ENCODE measurements around the gene GNAS-AS1.
A peak's percentile ranks its signal among the peaks of the same experiment; 100 is the strongest.

GNAS-AS1 gene

DNA sequence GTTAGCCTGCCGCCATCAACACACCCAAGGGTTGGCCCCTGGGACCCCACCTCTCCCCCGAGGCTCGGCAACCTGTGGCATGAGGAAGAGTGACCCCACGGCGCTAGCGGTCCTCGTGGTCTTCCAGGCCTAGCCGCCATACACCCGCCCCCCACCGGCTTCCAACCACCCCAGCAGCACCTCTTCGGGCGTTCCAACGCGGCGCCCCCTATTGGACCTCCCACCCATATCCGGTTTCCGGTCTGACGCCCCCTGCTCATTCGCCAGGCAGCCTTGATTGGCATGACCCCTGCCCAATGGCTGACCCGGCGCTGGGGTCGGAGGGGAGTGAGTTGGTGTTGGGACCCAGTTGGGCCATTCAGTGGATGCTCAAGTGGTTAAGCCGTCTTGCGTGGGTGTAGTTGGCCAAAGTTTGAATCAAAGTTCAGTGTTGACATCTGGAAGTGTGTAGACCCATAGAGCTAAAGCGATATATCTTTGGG lies at the start of gene GNAS-AS1:
Gene GNAS-AS1, minus strand, starts transcription at position 210 of the 482 bp plus-strand sequence.
- no peak for DNase-seq (ENCODE audit: low spot score)

DNA sequence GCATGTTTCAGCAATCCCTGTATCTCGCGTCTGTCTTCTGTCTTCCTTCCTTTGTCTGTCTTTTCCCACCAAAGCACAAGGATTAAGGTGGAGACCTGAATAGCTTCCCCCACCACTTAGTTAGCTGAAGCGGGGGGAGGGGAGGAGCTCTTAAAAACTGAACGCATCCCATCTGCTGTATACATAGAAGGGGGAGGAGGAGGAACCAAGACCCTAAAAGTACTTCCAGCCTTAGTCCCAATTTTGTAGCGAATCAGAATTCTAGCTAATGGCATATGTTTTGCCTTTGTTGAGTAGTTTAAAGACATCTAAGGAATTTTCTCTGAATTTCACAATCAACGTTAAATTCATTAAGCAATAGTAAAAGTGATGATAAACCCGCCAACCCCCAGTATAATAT lies 49.7 kb upstream of the GNAS-AS1 start:
- no peak for DNase-seq (ENCODE audit: low spot score)

DNA sequence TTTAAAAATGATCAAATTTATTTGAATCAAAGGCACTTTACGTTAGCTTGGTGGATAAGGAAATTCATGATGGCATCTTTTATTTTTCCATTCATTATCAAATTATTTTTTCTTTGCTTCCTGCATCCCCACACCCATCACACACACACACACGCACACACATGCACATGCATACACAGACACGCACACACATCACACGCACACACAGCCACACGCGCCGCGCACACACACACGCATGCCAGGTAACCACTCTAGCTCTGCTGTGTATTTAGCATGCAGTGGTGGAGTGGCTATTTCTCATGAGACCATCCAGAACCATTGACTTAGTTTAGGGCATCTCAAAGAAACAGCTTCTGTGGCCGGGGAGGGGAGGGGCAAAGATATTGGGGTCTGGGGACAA lies 48.8 kb upstream of the GNAS-AS1 start:
- DNase-seq (ENCODE audit: low spot score), result no peak

DNA sequence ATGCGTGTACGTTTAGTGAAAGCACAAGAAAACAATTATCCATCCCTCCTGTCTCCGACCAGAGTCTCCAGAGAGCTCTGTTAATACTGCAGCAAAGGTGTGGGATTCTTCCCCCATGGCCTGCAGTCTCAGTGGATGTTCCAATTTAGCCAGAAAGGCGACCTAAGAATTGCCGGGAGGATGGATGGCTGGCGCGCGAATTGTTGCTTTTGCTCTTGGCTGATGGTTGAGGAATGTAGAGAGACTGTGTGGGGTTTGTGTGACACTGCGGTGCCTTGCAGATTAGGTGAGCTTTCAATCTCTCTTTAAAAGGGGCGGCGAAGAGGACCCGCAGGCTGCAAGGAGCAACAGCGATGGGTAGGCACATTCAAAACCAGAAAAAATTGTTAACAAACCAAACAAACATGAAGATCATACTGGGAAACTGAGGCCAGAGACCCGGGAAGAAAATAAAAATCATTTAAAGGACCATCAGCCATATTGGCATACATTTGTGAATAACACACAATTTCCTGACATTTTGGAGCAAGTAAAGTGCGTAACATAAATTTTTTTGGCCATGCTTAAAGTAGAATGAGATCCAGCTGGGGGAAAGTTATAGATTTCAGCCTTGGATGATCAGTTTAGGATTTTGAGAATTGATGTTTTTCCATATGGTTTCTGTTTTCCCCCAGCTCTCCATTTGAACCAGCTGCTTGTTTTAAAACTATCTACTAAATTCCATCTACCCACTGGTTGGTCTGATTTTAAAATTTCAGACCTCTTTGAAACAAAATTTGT lies 48.1 kb upstream of the GNAS-AS1 start:
- DNase-seq (ENCODE audit: low spot score), result no peak

DNA sequence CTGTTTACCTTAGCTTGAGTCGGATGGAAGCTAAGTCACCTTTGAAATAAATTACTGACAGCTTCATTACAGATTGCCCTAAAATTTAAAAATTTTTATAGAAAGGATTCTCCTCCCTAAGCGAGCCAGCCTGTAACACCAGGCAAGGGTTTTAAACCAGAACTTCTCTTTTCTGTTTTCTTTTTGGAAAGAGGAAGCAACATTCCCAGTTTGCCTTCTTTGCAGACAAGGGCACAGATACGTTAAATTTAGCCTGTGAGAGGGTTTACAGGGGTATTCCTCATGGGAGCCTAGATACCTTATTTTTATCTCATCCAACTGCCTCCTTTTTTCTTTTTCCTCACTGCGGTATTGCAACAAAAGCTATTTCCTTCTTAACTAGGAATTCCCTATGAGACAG lies 46.8 kb upstream of the GNAS-AS1 start:
- DNase-seq (ENCODE audit: low spot score), result no peak

DNA sequence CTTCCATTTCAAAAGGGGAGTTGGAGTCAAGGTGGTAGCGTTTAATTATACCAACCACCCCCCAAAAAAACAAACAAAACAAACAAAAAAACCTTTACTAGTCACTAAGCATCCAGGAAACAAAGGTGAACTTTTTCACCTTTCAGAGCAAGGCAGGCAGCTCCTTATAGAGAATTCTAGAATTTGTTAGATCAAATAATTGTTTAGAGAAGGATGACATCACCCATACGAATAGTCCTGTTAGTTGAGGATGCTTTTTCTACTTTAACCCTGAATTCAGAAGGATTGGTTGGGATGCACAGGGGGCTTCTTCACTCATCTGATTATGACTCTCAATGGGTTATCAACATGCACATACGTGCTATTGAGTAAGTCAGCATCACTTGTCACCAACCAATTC lies 46.1 kb upstream of the GNAS-AS1 start:
- no peak for DNase-seq (ENCODE audit: low spot score)

DNA sequence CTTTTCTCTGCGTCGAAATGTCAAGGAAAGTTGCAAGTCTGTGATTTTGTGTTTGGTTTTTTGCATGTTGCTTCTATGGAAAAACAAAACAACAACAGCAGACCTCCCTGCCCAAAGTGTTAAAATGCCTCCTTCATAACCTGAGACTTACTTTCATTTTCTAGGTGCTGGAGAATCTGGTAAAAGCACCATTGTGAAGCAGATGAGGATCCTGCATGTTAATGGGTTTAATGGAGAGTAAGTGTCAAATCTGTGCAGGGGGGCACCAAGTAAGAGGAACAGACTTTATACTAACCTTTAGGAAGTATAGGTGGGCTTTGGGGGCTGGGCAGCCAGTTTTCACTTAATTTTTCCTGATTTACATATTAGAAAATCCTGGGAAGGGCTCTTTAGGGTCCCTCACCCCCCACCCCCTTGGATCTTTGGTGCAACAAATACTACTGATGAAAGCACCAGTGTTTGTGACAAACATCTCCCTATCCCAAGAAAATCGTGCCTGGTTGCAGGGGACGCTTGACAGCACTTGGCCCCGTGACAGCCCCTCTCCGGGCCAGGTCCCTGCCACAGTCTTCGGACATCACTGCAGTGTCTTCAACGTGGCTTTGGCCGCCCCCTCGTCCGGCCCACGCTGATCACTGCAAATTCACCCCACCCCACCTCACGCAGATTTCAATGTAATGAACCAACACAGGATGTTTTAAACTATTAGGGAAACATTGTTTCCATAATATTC lies 44.9 kb upstream of the GNAS-AS1 start:
- DNase-seq (ENCODE audit: low spot score), result no peak

DNA sequence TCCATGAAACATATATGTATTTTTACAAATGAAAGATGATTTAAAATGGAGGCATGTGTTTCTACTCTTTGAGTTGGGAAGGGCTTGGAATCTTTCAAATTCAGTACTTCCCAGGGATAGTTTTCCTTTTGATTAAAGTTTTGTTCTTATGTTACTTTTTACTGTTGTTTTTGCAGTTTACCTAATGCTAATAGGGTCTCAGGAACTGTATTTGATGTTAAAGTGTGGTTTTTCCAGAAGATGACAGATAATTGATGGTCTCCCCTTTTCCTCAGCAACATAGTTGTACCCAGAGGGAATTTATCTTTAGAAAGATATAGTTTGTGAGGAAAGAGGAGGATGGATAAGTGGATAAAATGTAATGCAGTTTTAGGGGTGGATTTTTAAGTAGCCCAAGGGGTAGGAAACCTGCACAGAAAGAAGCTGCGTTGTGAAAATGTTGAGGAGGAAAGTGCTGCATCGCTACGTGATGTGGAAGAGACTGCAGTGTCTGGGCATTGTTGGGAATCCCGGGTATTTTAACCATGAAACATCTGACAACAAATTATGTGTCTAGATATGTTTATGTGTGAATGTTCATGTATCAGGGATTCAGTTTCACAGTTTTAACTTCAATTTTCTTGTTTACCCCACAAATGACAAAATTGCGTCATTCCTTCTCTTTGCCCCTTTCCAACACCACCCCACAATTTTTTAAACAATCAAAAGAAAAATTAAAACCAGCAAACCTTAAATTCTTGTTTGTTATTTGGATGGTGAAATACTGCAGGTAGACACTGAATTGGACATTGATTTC lies 44.1 kb upstream of the GNAS-AS1 start:
- no peak for DNase-seq (ENCODE audit: low spot score)

DNA sequence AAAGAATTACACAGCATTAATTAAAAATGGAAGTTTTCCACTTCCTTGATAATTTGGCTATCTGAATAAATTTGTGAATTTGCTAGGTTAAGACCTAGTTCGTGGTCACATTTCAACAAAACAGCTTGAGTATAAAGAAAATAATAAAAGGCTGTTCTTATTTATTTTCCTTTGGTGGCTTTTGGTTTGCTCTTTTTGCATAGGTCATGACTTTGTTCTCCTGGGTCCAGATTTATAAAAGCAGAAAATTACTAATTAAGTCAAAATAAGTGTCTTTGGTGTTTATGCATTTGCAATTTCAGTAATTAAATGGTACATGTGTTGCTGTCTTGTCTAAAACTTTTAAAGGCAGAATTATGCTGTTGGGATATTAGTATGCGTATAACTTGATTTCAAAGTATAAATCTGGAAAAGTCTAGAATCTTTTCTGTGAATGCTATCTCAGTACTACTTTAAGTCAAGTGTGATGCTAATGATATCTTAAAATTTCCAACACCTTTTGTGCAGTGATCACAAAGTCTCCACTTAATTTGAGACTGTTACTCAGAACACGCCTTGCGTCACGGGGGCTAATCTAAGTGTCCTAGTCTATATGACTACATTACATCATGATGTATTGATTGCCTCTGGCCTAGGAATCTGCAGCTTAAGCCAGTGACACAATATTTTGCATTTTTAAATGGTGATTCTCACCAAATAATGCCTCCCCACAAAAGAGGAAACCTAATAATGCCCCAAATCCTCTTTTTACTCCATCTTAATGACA lies 42.8 kb upstream of the GNAS-AS1 start:
- no peak for DNase-seq (ENCODE audit: low spot score)

DNA sequence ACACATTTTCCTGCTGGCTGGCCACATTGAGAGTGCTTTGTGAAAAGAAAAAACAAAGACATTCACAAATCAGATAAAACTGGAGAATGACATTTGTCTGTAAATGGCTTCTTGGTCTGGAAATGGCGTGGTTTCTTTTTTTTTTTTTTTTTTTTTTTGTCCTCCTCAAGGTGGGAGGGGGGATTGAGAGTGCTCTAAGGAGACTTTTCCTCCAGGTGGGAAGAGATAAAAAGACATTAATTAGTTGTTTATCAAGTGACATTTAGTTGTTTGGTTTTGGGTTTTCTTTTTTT lies 42.2 kb upstream of the GNAS-AS1 start:
- no peak for DNase-seq (ENCODE audit: low spot score)

DNA sequence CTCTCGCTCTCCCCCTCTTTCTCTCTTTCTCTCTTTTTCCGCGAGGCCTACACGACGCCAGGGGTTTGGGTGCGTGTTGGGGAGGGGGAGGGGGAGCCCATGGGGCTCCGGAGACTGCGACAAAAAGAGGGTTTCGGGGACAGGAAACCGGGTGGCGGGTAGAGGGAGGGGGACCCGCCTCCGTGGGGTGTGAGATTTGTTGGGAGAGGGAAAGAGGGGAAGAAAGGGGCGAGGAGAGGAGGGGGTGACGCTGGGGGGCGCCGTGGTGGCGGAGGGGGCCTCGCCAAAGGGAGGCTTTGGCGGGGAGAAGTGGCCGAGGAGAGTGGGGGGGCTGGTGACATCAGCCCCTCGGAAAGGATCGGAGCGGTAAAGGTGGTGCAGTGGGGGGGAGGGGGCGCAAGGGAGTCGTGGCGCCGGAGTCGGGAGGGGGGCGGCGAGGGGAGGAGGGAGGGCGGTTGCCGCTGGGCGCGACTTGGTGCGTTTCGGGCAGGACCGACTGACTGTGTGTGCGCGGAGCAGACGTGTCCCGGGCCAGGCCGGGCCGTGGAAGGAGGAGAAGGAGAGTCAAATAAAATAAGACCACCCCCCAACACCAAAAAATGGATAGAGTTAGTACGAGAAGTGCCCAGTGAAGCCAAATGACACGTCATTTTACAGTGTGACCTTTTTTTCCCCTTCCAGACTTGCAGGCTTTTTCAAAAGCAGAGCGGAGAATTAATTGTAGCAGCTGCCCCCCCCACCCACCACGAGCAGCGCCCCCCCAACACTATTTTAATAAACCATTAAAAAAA lies 41.6 kb upstream of the GNAS-AS1 start:
- peak; percentile 52 for DNase-seq (ENCODE audit: low spot score)

DNA sequence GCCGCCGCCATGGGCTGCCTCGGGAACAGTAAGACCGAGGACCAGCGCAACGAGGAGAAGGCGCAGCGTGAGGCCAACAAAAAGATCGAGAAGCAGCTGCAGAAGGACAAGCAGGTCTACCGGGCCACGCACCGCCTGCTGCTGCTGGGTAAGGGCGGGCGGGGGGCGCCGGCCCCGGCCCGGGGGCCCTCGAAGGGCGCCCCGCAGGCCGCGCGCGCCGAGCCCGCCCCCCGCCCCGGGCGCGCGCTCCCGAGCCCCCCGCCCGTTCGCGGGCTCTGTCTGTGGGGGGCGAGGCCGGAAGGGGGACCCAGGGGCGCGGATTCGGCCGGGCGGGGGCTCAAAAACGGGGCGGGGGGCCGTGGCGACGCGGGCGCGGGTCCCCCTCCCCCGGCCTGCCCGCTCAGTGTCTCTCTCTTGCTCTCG lies 41.0 kb upstream of the GNAS-AS1 start:
- DNase-seq (ENCODE audit: low spot score), result peak; percentile 12

DNA sequence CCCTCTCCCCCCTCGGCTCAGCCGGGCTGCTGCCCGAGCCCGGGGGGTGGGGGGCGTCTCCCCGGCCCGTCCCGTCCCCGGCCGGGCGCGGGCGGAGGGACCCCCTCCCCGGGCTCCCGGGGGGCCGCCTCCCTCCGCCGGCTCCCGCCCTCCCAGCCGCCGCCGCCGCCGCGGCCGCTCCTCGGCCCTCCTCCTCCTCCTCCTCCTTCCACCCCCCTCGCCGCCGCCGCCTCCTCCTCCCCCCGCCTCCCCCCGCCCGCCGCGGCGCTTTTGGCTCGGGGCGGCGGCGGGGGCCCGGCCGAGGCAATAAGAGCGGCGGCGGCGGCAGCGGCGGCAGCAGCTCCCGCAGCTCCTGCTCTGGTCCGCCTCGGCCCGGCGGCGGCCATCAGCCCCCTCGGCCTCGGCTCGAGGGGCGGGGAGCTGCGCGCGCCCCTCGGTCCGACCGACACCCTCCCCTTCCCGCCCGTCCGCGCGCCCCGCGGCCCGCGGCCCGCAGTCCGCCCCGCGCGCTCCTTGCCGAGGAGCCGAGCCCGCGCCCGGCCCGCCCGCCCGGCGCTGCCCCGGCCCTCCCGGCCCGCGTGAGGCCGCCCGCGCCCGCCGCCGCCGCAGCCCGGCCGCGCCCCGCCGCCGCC lies 40.5 kb upstream of the GNAS-AS1 start:
- peak; percentile 60 for DNase-seq (ENCODE audit: low spot score)

DNA sequence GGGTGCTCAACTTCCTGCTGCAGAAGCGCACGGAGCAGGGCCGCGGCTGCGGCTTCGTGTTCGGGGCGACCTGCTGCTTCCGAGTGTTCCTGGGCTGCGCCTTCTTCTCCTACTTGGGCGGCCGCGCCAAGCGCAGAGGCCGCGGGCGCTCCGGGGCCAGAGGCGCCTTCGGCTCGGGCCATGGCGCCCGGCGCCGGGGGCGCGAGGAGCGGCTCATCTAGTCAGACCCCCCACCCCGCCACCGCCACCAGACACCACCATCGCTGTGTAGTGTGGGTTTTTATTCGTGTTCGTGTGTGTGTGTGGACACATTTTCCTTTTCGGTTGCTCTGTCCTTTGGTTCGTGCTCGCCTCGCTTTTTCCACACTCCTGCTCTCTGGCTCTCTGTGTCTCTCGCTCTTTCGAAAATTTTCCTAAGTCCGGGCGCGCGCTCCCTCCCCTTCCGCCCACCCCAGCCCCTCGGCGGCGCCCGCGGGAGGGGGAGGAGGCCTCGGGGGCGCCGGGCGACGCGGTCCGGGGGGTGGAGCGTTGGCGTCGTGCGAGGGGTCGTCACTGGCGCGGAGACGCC lies 39.9 kb upstream of the GNAS-AS1 start:
- peak; percentile 41 for DNase-seq (ENCODE audit: low spot score)

DNA sequence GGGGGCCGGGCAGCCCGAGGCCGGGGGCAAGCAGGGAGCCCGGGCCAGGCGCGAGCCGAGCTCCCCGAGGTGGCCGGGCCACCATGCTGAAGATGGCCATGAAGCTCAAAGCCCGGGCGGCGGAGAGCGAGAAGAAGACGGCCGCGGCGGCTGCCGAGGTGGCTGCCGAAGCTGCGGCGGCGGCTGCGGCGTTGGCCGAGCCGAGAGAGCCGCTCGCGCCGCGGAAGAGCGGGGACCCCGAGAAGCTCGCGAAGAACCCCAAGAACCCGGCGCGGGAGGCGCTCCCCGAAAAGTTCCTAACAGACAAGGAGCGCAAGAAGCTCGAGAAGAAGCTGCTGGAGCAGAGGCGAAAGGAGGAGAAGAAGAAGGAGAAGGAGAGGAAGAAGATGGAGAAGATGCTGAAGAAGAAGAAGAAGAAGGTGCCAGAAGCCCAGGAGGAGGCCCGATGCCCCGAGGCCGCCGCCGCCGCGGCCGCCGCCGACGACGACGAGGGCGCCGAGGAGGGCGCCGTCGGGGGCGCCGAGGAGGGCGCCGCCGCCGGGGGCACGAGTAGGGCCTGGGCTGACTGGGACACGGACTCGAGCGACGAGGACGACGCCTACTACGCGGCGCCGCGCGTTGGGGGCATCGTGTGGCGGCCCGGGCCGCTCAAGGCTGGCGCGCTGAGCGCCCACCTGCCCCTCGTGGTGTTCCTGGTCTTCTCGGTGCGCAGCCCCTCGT lies 39.3 kb upstream of the GNAS-AS1 start:
- no peak for DNase-seq (ENCODE audit: low spot score)

DNA sequence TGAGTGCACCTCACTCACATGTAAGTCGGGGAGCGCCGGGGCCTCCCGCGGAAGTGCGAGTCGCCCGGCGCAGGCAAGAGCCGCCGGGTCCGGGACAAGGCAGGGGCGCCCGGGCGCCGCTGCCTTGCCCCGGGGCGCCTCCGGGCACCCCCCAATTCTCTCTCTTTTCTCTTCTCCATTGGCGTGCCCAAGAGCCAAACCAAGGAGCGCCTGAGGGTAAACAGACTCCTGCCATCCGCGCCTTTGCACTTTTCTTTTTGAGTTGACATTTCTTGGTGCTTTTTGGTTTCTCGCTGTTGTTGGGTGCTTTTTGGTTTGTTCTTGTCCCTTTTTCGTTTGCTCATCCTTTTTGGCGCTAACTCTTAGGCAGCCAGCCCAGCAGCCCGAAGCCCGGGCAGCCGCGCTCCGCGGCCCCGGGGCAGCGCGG lies 38.6 kb upstream of the GNAS-AS1 start:
- DNase-seq (ENCODE audit: low spot score), result no peak

DNA sequence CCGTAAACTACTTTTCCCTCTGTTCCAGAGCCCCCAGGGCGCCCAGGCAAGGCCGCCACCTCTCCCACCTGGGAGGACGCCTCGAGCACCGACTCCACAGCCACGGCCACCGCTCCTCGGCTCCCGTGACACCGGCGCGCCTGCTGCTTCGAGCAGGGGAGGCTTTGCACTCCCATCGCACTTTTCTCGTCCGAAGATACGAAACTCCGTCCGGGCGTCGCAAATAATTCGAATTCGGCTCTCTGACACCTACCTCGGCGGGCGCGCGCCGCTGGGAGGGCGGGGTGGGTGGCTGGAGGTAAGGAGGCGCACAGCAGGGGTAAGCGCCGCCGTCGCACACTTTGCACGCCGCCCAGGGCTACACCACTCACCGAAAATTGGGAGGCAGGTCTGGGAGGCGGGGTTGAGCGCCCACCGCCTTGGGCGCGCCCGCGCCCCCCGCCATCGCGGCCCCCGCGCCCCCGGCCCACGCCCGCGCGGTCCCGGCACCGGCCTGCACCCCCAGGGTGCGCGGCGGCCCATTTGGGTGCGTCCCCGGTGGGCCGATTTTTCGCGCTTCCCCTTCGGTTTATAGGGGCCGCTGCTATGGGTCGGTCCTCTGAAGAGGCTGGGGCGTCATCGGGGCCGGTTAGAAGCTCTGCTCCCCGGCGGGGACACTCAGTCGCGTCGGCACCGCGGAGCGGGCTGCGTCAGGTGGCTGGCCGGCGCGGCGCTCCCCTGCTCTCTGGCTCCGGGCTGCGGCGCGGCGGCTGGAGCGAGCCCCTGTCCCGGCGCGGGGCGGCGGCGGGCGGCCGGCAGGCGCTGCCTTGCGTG lies 38.0 kb upstream of the GNAS-AS1 start:
- no peak for DNase-seq (ENCODE audit: low spot score)

DNA sequence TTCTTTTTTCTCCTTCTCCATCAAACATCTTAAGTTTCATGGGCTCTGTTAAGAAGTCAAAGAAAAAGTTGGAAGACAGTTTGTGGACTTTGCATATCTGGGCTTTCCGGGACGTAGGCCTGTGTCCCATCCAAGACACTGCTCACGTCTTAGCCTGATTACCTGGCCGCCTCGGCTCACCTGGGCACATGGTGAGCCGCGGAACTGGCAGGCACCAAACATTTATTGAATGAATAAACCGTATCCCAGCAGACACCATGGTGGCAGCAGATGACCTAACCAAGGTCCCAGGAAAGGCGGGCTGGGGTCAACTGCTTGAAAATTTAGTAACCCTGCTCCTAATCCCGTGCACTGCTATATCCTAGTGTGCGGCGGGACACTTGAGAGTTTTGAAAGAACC lies 37.4 kb upstream of the GNAS-AS1 start:
- DNase-seq (ENCODE audit: low spot score), result no peak

DNA sequence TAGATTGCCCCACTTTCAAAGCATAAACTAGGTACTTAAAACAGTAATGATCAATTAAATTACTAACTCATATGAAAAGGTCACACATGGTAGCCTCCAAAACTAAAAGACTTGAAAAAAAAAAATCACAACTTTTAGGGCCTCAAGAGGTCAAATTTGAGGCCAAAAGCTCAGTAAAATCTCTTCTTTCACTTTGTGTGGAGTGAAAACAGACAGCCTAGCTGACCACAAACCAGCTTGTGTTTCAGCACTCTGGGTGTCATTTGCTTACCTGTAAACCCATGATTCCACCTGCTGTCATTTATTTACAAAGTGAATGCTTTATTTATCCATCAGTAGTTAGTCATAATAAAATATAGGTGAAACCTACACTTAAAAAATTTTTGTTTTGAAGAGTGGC lies 35.8 kb upstream of the GNAS-AS1 start:
- no peak for DNase-seq (ENCODE audit: low spot score)

Data from LoVo (cell line).